HepG2 (cell line): ENCODE results near the gene DCC. TPM values are rescaled to one million over a fixed set of nuclear protein-coding genes. Genes with fewer than 3 reads are reported as not detected.
A peak's percentile ranks its signal among the peaks of the same experiment; 100 is the strongest.

ENCODE experiments used
- ATAC-seq: fragments of 200-7000 bp; cut with Tn5 transposase; 3 replicates; pipeline ENCODE4 v1.9.1; 2020; ENCODE audit warnings: mild to moderate bottlenecking, moderate library complexity
- BruUV-seq: library from RNA; stranded (reverse); fragments of 400-500 nt; replicated peaks from 2 replicates; lab custom pipeline; 2021; lab: Mats Ljungman, UMichigan
- CTCF ChIA-PET: fragments of 300-600 bp; formaldehyde crosslinking; extraction: SDS; loops from one replicate; lab custom pipeline; 2021; ENCODE audit warnings: low total read pairs, inconsistent platforms, low intra/inter-chr PET ratio; lab: Yijun Ruan, JAX
- POLR2A ChIA-PET: fragments of 350-600 bp; sonication (Branson Sonifier 250); formaldehyde crosslinking; loops from one replicate; lab custom pipeline; 2020; ENCODE audit warnings: antibody characterized with exemption, inconsistent platforms; lab: Yijun Ruan, JAX
- DNase-seq: peaks from one replicate; pipeline ENCODE4 v3.0.0-alpha.2; 2015; ENCODE audit warnings: low spot score
- FAIRE-seq: peaks from 3 replicates; lab custom pipeline; 2011; peaks lifted over from hg19 to GRCh38; lab: Jason Lieb, UNC
- H2AFZ ChIP-seq: one replicate; pipeline ENCODE4 v1.6.1; 2011; ENCODE audit warnings: low read length, inconsistent platforms
- H3K27ac ChIP-seq: fragments of 300-600 bp; 3 replicates; pipeline ENCODE4 v1.8.0; 2011; ENCODE audit warnings: mixed run types, mild to moderate bottlenecking, mixed read lengths, low read length, inconsistent platforms; ENCODE audit not compliant: insufficient read depth; ENCODE audit errors: extremely low read length
- H3K27me3 ChIP-seq, 2 experiments: fragments of 200-600 bp in 1 of 2; 2 replicates in 1 of 2; 3 replicates in 1 of 2; pipeline versions ENCODE4 v1.6.0 to v1.8.0; 2011; ENCODE audit warnings: low read length in 2 of 2, mild to moderate bottlenecking in 2 of 2, moderate library complexity in 2 of 2, inconsistent platforms in 1 of 2; ENCODE audit not compliant: insufficient read depth in 2 of 2, control insufficient read depth in 1 of 2
- H3K36me3 ChIP-seq, 2 experiments: fragments of 200-600 bp in 1 of 2; replicated peaks in 1 of 2; 2 replicates in 1 of 2; 3 replicates in 1 of 2; pipeline versions ENCODE4 v1.5.1 to v1.8.0; 2011; ENCODE audit warnings: low read length in 2 of 2, inconsistent platforms in 1 of 2; ENCODE audit not compliant: insufficient read depth in 2 of 2, control insufficient read depth in 1 of 2
- H3K4me1 ChIP-seq: 2 replicates; pipeline ENCODE4 v1.5.1; 2012; ENCODE audit warnings: low read length, inconsistent platforms; ENCODE audit not compliant: insufficient read depth
- H3K4me2 ChIP-seq: 2 replicates; pipeline ENCODE4 v1.6.0; 2011; ENCODE audit warnings: low read depth, low read length, inconsistent platforms
- H3K4me3 ChIP-seq, 3 experiments: fragments of 200-600 bp in 1 of 3; sonication (generic), shearing (Covaris generic) in 1 of 3; replicated peaks in 1 of 3; 2 replicates each; pipeline ENCODE4 v1.5.1; 2011 to 2016; ENCODE audit warnings: low read length in 3 of 3, inconsistent platforms in 2 of 3, low read depth in 2 of 3, mild to moderate bottlenecking in 2 of 3, control low read depth in 1 of 3, mixed read lengths in 1 of 3; ENCODE audit not compliant: insufficient read depth in 1 of 3
- H3K79me2 ChIP-seq: one replicate; pipeline ENCODE4 v1.6.1; 2011; ENCODE audit warnings: low read length, inconsistent platforms; ENCODE audit not compliant: insufficient read depth
- H3K9ac ChIP-seq: 2 replicates; pipeline ENCODE4 v1.6.0; 2011; ENCODE audit warnings: mild to moderate bottlenecking, low read depth, low read length, inconsistent platforms; ENCODE audit not compliant: insufficient read depth
- H3K9me3 ChIP-seq: 2 replicates; pipeline ENCODE4 v1.5.1; 2012; ENCODE audit warnings: mild to moderate bottlenecking, low read length
- H4K20me1 ChIP-seq: 2 replicates; pipeline ENCODE4 v1.6.0; 2011; ENCODE audit warnings: inconsistent platforms, mild to moderate bottlenecking, low read length, moderate library complexity; ENCODE audit not compliant: insufficient read depth
- CC2D1A ChIP-seq: sonication (generic); formaldehyde crosslinking; IDR thresholded peaks from 2 replicates; pipeline ENCODE4 v1.8.1; 2023; ENCODE audit warnings: mild to moderate bottlenecking, missing genetic modification reagents
- CREB1 ChIP-seq, 2 experiments: fragments of 450-650 bp in 1 of 2; IDR thresholded peaks; 2 replicates each; pipeline ENCODE4 v1.6.1; 2016 to 2017; ENCODE audit warnings: control low read depth in 1 of 2, mild to moderate bottlenecking in 1 of 2, missing compliant biosample characterization in 1 of 2, missing genetic modification characterization in 1 of 2
- FOXC1 ChIP-seq: sonication (generic); formaldehyde crosslinking; IDR thresholded peaks from 2 replicates; pipeline ENCODE4 v1.8.0; 2022; ENCODE audit warnings: mild to moderate bottlenecking, missing genetic modification reagents, borderline replicate concordance
- NFKB2 ChIP-seq: sonication (generic); formaldehyde crosslinking; IDR thresholded peaks from 2 replicates; pipeline ENCODE4 v1.4.0; 2020; ENCODE audit warnings: missing genetic modification reagents, borderline replicate concordance
- RBM39 ChIP-seq: fragments of 200-400 bp; formaldehyde crosslinking; IDR thresholded peaks from one replicate; pipeline ENCODE4 v1.6.1; 2018; ENCODE audit warnings: antibody characterized with exemption, mild to moderate bottlenecking, low read depth, low read length; ENCODE audit not compliant: poor library complexity, severe bottlenecking
- SMC3 ChIP-seq: IDR thresholded peaks from 2 replicates; pipeline ENCODE4 v1.6.1; 2011; ENCODE audit warnings: low read length, improper control_type of control experiment
- ZBTB4 ChIP-seq: sonication (generic); formaldehyde crosslinking; IDR thresholded peaks from 2 replicates; pipeline ENCODE4 v1.4.0; 2020; ENCODE audit warnings: missing genetic modification reagents, mild to moderate bottlenecking, borderline replicate concordance
- ZNF501 ChIP-seq: sonication (generic); formaldehyde crosslinking; IDR thresholded peaks from 2 replicates; pipeline ENCODE4 v1.5.1; 2020; ENCODE audit warnings: mild to moderate bottlenecking, moderate library complexity, missing genetic modification reagents
- ZNF740 ChIP-seq: sonication (generic); formaldehyde crosslinking; IDR thresholded peaks from 2 replicates; pipeline ENCODE4 v1.4.0; 2020; ENCODE audit warnings: missing genetic modification reagents
- whole genome bisulfite sequencing: methylation state at CpG from one replicate; pipeline ENCODE4 v1.1.6; 2017; ENCODE audit warnings: low lambda C conversion rate; 5-methylcytosine and 5-hydroxymethylcytosine counted together
- in situ Hi-C: cut with HindIII; loops from 2 replicates; pipeline ENCODE4 v1.10.0; 2017; ENCODE audit warnings: low pct_unique_long_range_greater_than_20kb; ENCODE audit not compliant: extremely low pct_ligation_motif_present
- intact Hi-C: fragments of 100-400 bp; cut with micrococcal nuclease; formaldehyde crosslinking; loops from one replicate; pipeline ENCODE4 v1.10.0; 2022; ENCODE audit not compliant: unreplicated experiment
- polyA plus RNA-seq, 8 experiments: library from polyadenylated mRNA; depleted of rRNA in 3 of 8; stranded (reverse) in 7 of 8; unstranded in 1 of 8; fragments of >200 nt; fragmentation: Illumina TruSeq in 4 of 8; extraction: Trizol in 4 of 8; gene quantifications; 2 replicates each; pipeline versions ENCODE4 v1.2.1 to v1.2.3, GENCODE V29; 2011 to 2016; ENCODE audit warnings: low read depth in 4 of 8, missing spikeins in 1 of 8, mixed read lengths in 1 of 8; ENCODE audit not compliant: insufficient read depth in 1 of 8
- total RNA-seq, 5 experiments: library from RNA; depleted of rRNA; stranded (reverse); fragments of >200 nt; fragmentation: Illumina TruSeq; extraction: Trizol; gene quantifications; 2 replicates each; pipeline ENCODE4 v1.2.3, GENCODE V29; 2016; ENCODE audit warnings: low read depth in 1 of 5
- TF ChIP-seq, protein P1 (sequence below): sonication (generic); formaldehyde crosslinking; IDR thresholded peaks from 2 replicates; pipeline ENCODE4 v1.4.0; 2020; ENCODE audit warnings: missing genetic modification reagents, borderline replicate concordance

DCC gene
- total and polyA plus RNA-seq, 2 of the 13 experiments (the other 11 are each of a cell fraction or from before 2014, with no cell fraction given), result not detected

DNA sequence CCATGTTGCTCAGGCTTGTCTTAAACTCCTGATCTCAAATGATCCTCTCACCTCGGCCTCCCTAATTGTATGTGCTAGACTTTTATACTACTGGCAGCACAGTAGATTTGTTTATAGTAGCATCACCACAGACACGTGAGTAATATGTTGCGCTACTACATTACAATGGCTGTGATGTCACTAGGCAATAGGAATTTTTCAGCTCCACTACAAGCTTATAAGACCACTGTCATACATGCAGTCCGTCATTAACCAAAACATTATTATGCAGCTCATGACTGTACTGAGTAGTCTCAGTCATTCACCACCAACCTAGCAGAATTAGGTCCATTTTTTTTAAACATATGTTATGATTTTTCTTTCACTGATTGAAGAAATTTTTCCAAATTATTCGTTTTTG, 398.9 kb downstream of the DCC start:
- Histone ChIP-seq H2AFZ (no peak overlapping the region), H3K4me1 (no peaks in the 10 kb centered on the region), H4K20me1 (no peaks in the 10 kb centered on the region), H3K27me3 (no peaks in the 10 kb centered on the region), H3K9ac (no peak overlapping the region), H3K36me3 (no peaks in the 10 kb centered on the region), H3K27ac (no peak overlapping the region), H3K79me2 (no peaks in the 10 kb centered on the region), H3K9me3 (peaks cover 38% of the 10 kb centered on the region), H3K4me2 (no peak overlapping the region), H3K4me3 (no peak overlapping the region)
- POLR2A ChIA-PET, result no interaction called here
- ATAC-seq, result no peak
- no peak for FAIRE-seq
- CTCF ChIA-PET, result no interaction called here
- TF ChIP-seq CREB1 (IDR thresholded peaks at IDR 0.05) (peak; percentile 54), CREB1 (CRISPR knock-in tag; IDR thresholded peaks at IDR 0.05) (no peak), ZBTB4 (CRISPR knock-in tag) (no peak)
- BruUV-seq, result no TSS peak
- DNase-seq, result no peak
- WGBS, result 36% methylated on average over 5 of the region's 5 CpGs
- in situ Hi-C loops, result no loop called here
- intact Hi-C loops, result no loop called here

DNA sequence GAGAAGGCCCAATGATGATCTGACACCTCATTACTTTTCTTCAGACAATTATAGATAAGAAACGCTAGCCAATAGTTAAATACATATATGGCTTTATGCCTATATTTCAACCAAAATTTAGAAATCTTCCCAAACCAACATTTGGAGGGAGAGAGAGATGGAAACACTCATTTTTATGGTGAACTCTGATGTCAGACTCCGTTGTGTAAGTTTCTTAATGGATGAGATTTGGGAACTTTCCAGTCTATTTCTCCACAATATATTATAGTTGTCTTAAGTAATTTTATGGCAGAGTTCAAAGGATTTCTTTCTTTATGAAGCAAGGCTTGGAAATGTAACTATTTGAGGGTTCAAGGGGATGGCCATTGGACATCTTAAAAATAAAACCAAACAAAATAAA, 407.0 kb downstream of the DCC start:
- H3K4me3 ChIP-seq, result no peak overlapping the region
- H3K9me3 ChIP-seq, result peaks cover 27% of the 10 kb centered on the region
- H3K4me2 ChIP-seq, result no peak overlapping the region
- H3K79me2 ChIP-seq, result no peaks in the 10 kb centered on the region
- no TSS peak for BruUV-seq
- CTCF ChIA-PET, result no interaction called here
- no peak for ATAC-seq
- no peaks in the 10 kb centered on the region for H4K20me1 ChIP-seq
- no peak overlapping the region for H2AFZ ChIP-seq
- H3K4me1 ChIP-seq, result no peaks in the 10 kb centered on the region
- in situ Hi-C loops, result no loop called here
- H3K36me3 ChIP-seq, result no peaks in the 10 kb centered on the region
- H3K27ac ChIP-seq, result no peak overlapping the region
- intact Hi-C loops, result no loop called here
- POLR2A ChIA-PET, result no interaction called here
- no peaks in the 10 kb centered on the region for H3K27me3 ChIP-seq
- no peak for FAIRE-seq
- H3K9ac ChIP-seq, result no peak overlapping the region
- WGBS, result 6% methylated on average over 2 of the region's 2 CpGs
- DNase-seq, result no peak
- TF ChIP-seq NFKB2 (CRISPR knock-in tag), result no peak
- no peak for TF ChIP-seq ZNF501
- TF ChIP-seq SMC3, result no peak
- no peak for TF ChIP-seq CC2D1A
- TF ChIP-seq, protein P1, sequence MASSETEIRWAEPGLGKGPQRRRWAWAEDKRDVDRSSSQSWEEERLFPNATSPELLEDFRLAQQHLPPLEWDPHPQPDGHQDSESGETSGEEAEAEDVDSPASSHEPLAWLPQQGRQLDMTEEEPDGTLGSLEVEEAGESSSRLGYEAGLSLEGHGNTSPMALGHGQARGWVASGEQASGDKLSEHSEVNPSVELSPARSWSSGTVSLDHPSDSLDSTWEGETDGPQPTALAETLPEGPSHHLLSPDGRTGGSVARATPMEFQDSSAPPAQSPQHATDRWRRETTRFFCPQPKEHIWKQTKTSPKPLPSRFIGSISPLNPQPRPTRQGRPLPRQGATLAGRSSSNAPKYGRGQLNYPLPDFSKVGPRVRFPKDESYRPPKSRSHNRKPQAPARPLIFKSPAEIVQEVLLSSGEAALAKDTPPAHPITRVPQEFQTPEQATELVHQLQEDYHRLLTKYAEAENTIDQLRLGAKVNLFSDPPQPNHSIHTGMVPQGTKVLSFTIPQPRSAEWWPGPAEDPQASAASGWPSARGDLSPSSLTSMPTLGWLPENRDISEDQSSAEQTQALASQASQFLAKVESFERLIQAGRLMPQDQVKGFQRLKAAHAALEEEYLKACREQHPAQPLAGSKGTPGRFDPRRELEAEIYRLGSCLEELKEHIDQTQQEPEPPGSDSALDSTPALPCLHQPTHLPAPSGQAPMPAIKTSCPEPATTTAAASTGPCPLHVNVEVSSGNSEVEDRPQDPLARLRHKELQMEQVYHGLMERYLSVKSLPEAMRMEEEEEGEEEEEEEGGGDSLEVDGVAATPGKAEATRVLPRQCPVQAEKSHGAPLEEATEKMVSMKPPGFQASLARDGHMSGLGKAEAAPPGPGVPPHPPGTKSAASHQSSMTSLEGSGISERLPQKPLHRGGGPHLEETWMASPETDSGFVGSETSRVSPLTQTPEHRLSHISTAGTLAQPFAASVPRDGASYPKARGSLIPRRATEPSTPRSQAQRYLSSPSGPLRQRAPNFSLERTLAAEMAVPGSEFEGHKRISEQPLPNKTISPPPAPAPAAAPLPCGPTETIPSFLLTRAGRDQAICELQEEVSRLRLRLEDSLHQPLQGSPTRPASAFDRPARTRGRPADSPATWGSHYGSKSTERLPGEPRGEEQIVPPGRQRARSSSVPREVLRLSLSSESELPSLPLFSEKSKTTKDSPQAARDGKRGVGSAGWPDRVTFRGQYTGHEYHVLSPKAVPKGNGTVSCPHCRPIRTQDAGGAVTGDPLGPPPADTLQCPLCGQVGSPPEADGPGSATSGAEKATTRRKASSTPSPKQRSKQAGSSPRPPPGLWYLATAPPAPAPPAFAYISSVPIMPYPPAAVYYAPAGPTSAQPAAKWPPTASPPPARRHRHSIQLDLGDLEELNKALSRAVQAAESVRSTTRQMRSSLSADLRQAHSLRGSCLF (CRISPR knock-in tag), result no peak
- TF ChIP-seq FOXC1 (CRISPR knock-in tag), result no peak
- TF ChIP-seq ZNF740 (CRISPR knock-in tag), result no peak
- TF ChIP-seq RBM39, result no peak
